ENCODE measurements around the gene SPDYE4. TPM values are rescaled to one million over a fixed set of nuclear protein-coding genes. Genes with fewer than 3 reads are reported as not detected.

Gene SPDYE4
- total and polyA plus RNA-seq, 2 donors: not detected

DNA sequence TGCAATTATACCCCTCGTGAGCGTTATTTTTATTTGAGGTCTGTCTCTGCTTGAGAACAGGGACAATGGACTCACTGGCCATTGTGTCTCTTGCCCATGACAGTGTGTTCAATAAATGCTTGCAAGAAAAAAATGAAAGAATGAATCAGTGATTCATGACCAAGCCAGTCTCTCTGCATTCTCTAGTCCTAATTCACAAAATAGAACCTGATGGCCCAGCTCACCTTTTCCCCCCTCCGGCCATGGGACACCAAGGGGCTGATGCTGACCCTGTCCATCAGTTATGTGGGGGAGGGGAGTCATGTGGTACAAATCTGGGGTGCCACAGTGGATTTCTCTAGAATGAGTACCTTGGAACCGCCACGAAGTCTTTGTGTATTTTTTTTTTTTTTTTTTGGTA, 51.9 kb downstream of the SPDYE4 start:
- H3K4me1 ChIP-seq (ENCODE audit: insufficient read depth): no peaks in the 10 kb centered on the region
- DNase-seq (ENCODE audit: extremely low spot score): no peak
- no peaks in the 10 kb centered on the region for H3K36me3 ChIP-seq (ENCODE audit: insufficient read depth)
- no peak overlapping the region for H3K4me3 ChIP-seq (ENCODE audit: low read depth, low read length)
- H3K27ac ChIP-seq (ENCODE audit: low read depth): no peak overlapping the region
- WGBS: 91% methylated on average over 5 of the region's 5 CpGs

DNA sequence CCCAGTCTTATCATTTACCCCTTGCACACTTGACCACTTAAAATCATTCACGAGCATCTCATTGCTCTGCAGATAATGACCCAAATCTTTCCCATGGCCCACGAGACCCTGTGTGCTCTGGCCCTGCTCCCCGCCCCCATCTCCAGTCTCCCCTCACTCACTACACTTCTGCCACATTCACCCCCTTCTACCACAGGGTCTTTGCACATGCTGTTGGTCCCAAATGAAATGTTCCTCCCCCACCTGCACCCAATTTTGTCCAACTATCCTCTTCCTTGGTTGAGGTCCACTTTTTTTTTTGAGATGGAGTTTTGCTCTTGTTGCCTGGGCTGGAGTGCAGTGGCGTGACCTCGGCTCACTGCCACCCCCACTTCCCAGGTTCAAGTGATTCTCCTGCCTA, 52.9 kb downstream of the SPDYE4 start:
- Histone ChIP-seq H3K4me3 (ENCODE audit: low read depth, low read length) (no peak overlapping the region), H3K4me1 (ENCODE audit: insufficient read depth) (no peaks in the 10 kb centered on the region), H3K27ac (ENCODE audit: low read depth) (no peak overlapping the region), H3K36me3 (ENCODE audit: insufficient read depth) (no peaks in the 10 kb centered on the region)
- no peak for DNase-seq (ENCODE audit: extremely low spot score)
- WGBS: 96% methylated on average over 5 of the region's 5 CpGs

DNA sequence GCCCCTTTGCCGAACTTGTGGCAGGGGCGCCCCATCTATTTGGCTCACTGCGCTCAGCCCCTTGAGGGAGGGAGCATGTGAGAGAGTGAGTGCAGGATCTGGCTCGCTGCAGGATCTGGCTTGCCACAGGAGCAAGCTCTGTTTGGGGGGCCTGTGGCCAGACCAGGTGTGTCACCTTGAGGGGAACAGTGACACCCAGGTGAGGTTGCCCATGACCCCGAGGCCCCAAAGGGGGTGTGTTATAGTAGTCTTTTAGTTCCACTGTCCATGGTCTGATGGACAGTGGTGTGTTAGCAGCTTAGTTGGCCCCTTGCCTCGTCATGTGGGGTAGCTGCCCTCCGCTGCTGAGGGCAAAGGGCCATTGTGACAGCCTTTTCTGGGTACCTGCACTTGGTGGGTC, 55.3 kb downstream of the SPDYE4 start:
- Histone ChIP-seq H3K4me1 (ENCODE audit: insufficient read depth) (no peaks in the 10 kb centered on the region), H3K36me3 (ENCODE audit: insufficient read depth) (no peaks in the 10 kb centered on the region), H3K27ac (ENCODE audit: low read depth) (no peak overlapping the region), H3K4me3 (ENCODE audit: low read depth, low read length) (no peak overlapping the region)
- 91% methylated on average over 7 of the region's 7 CpGs for WGBS
- no peak for DNase-seq (ENCODE audit: extremely low spot score)

DNA sequence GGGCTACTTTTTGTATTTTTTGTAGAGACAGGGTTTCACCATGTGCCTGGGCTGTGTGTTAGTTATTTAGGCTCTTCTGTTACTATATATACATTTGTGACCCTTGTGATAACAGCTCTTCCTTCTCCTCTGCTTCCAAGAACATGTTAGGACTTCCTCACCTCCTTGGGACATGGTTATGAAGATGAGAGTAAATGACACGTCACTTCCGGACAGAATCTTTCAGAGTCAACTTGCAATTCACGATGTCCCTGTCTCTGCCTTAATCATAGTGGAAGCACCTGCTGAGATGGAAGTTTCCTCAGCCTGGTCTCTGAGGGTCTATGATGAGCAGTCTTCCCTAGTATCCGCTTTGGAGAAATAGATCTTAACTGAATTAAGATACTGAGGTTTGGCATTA, 56.6 kb downstream of the SPDYE4 start:
- Histone ChIP-seq H3K27ac (ENCODE audit: low read depth) (no peak overlapping the region), H3K4me1 (ENCODE audit: insufficient read depth) (no peaks in the 10 kb centered on the region)
- WGBS: 83% methylated on average over 4 of the region's 4 CpGs

DNA sequence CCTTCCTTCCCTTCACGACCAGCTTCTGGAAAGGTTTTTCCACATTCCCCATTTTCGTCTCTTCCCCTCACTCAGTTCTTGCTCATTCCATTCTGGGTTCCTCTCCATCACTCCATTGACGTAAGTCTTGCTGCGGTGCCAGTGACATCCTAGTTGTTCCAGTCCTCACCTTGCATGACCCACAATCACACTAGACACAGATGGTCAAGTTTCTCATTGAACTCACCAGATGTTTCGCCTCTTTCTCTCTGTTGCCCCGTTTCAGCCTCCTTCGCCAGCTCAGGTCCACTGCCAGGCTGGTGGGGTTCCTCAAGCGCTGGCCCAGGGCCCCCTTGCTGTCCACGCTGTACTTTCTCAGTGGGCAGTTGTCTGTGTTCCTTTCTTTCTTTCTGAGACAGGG, 57.1 kb downstream of the SPDYE4 start:
- Histone ChIP-seq H3K4me3 (ENCODE audit: low read depth, low read length) (no peak overlapping the region), H3K4me1 (ENCODE audit: insufficient read depth) (no peaks in the 10 kb centered on the region)
- 94% methylated on average over 9 of the region's 9 CpGs for WGBS

More for the DNA sequence above, 56.6 kb downstream of the SPDYE4 start:
- DNase-seq (ENCODE audit: extremely low spot score): no peak
- Histone ChIP-seq H3K36me3 (ENCODE audit: insufficient read depth) (no peaks in the 10 kb centered on the region), H3K4me3 (ENCODE audit: low read depth, low read length) (no peak overlapping the region)

More for the DNA sequence above, 57.1 kb downstream of the SPDYE4 start:
- DNase-seq (ENCODE audit: extremely low spot score): no peak
- H3K27ac ChIP-seq (ENCODE audit: low read depth): no peak overlapping the region
- H3K36me3 ChIP-seq (ENCODE audit: insufficient read depth): no peaks in the 10 kb centered on the region

Other genes starting within 250 kb of the SPDYE4 start
- 152 TPM for gene MYH10, start 127.8 kb downstream of the SPDYE4 start, total RNA-seq
- gene MYH10, start 127.8 kb downstream of the SPDYE4 start, polyA plus RNA-seq: 21.5 TPM
- gene CCDC42, start 13.7 kb downstream of the SPDYE4 start, total RNA-seq: not detected
- gene CCDC42, start 13.7 kb downstream of the SPDYE4 start, polyA plus RNA-seq: 0.11 TPM
- 0.79 TPM for gene MFSD6L, start 40.8 kb upstream of the SPDYE4 start, total RNA-seq
- gene MFSD6L, start 40.8 kb upstream of the SPDYE4 start, polyA plus RNA-seq: 0.37 TPM
- gene PIK3R6, start 109.1 kb upstream of the SPDYE4 start, total RNA-seq: 0.95 TPM
- 0.79 TPM for gene PIK3R6, start 109.1 kb upstream of the SPDYE4 start, polyA plus RNA-seq
- gene PIK3R5, start 207.2 kb upstream of the SPDYE4 start, total RNA-seq: 3.1 TPM
- 4.6 TPM for gene PIK3R5, start 207.2 kb upstream of the SPDYE4 start, polyA plus RNA-seq